ENCODE measurements around the gene NEMP2. TPM values are rescaled to one million over a fixed set of nuclear protein-coding genes. Genes with fewer than 3 reads are reported as not detected.

NEMP2 gene
- total and polyA plus RNA-seq, 2 of the 4 experiments (the other 2 are of a cell fraction) = 1.1 to 1.3 TPM

GRCh38 chr2:190533968-190534309 lies 583 bp downstream of the NEMP2 start:
- in situ Hi-C loops (cut with MboI; ENCODE audit: low sequenced_read_pairs) = no loop called here
- H3K56ac ChIP-seq (ENCODE audit: extremely low read depth, insufficient read depth, low read length) = peak overlapping the region; percentile 96
- H3K4me2 ChIP-seq (ENCODE audit: low read depth, low read length) = peak overlapping the region; percentile 92
- intact Hi-C loops (cut with micrococcal nuclease) = loop anchor here (1.0 to 2.0 kb wide), 3 partner anchors 11 to 115 kb away; partner anchors contain the start of gene NAB1
- H3K36me3 ChIP-seq (ENCODE audit: control insufficient read depth, insufficient read depth, low read length) = no peaks in the 10 kb centered on the region
- peaks cover 13% of the 10 kb centered on the region for H3K9me1 ChIP-seq (ENCODE audit: insufficient read depth, low read length)
- peak overlapping the region; percentile 80 for H3K4me3 ChIP-seq (ENCODE audit: insufficient read depth, low read depth, low read length)
- peak overlapping the region; percentile 92 for H4K5ac ChIP-seq (ENCODE audit: low read depth, low read length)
- H3K9ac ChIP-seq (ENCODE audit: low read depth, low read length) = peak overlapping the region; percentile 85
- H2BK15ac ChIP-seq (ENCODE audit: low read depth, low read length) = peak overlapping the region; percentile 72
- H4K8ac ChIP-seq (ENCODE audit: low read depth in 2 of 2, low read length in 2 of 2) = peak overlapping the region; percentile 94 to 100
- H3K9me3 ChIP-seq (ENCODE audit: control insufficient read depth, insufficient read depth, low read length) = peaks cover 3% of the 10 kb centered on the region; the same call in 1 of the 2 replicates
- H3K79me1 ChIP-seq (ENCODE audit: low read depth in 1 of 2, low read length in 2 of 2) = peaks cover 11 to 15% of the 10 kb centered on the region in 2 experiments
- H2BK5ac ChIP-seq (ENCODE audit: low read depth, low read length, poor library complexity, severe bottlenecking) = peak overlapping the region; percentile 77
- ChIA-PET CTCF (no interaction called here), POLR2A (ENCODE audit: unreplicated experiment) (no interaction called here)
- peak overlapping the region; percentile 94 for H2BK120ac ChIP-seq (ENCODE audit: low read depth, low read length)
- DNase-seq (no peak), ATAC-seq (ENCODE audit: low read depth) (peak; percentile 10)
- peak overlapping the region; percentile 100 for H3K23ac ChIP-seq (ENCODE audit: low read depth, low read length)
- 34% methylated on average over 7 of the region's 13 CpGs; no CpG with 5 or more reads in 1 of the 2 experiments for WGBS, 2 experiments (ENCODE audit: extremely low coverage in 2 of 2, insufficient read length in 1 of 2)
- H3K27ac ChIP-seq (ENCODE audit: insufficient read depth, low read length) = peak overlapping the region; percentile 69
- TF ChIP-seq SMC3 (IDR thresholded peaks at IDR 0.05; ENCODE audit: low read depth, low read length) (no peak), CHD1 (IDR thresholded peaks at IDR 0.05; ENCODE audit: low read depth, low read length) (no peak), BHLHE40 (IDR thresholded peaks at IDR 0.05; ENCODE audit: low read depth, low read length) (no peak), CEBPB (IDR thresholded peaks at IDR 0.05; ENCODE audit: low read depth, low read length) (no peak), ELK1 (IDR thresholded peaks at IDR 0.05; ENCODE audit: borderline replicate concordance, low read depth, low read length) (no peak), FOS (IDR thresholded peaks at IDR 0.05; ENCODE audit: low read depth, low read length) (no peak), POLR2A (IDR thresholded peaks at IDR 0.05; ENCODE audit: low read depth, low read length) (no peak), CTCF (conservative IDR thresholded peaks at IDR 0.05; ENCODE audit: low read depth, low read length) (no peak), RCOR1 (IDR thresholded peaks at IDR 0.05; ENCODE audit: insufficient replicate concordance, low read length) (no peak), NFE2L2 (IDR thresholded peaks at IDR 0.05; ENCODE audit: low read depth, low read length) (no peak), RFX5 (IDR thresholded peaks at IDR 0.05; ENCODE audit: low read depth, low read length) (no peak), MAFK (IDR thresholded peaks at IDR 0.05; ENCODE audit: low read depth, low read length) (no peak)
- TF ChIP-seq, protein P1, sequence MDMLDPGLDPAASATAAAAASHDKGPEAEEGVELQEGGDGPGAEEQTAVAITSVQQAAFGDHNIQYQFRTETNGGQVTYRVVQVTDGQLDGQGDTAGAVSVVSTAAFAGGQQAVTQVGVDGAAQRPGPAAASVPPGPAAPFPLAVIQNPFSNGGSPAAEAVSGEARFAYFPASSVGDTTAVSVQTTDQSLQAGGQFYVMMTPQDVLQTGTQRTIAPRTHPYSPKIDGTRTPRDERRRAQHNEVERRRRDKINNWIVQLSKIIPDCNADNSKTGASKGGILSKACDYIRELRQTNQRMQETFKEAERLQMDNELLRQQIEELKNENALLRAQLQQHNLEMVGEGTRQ (IDR thresholded peaks at IDR 0.05; ENCODE audit: low read depth, low read length) = no peak
- dilution Hi-C loops (cut with HindIII; ENCODE audit: low sequenced_read_pairs, unreplicated experiment) = no loop called here
- H3K4ac ChIP-seq (ENCODE audit: low read depth, low read length) = peak overlapping the region; percentile 95
- H2AFZ ChIP-seq (replicated peaks; ENCODE audit: low read length, poor library complexity) = peak overlapping the region; percentile 98
- no peaks in the 10 kb centered on the region for H4K20me1 ChIP-seq (ENCODE audit: insufficient read depth, low read length)
- H2AK9ac ChIP-seq (replicated peaks; ENCODE audit: low read depth, low read length, poor library complexity) = peak overlapping the region; percentile 86
- H2AK5ac ChIP-seq (ENCODE audit: low read depth, low read length) = peak overlapping the region; percentile 83
- H3K14ac ChIP-seq (replicated peaks; ENCODE audit: low read depth, low read length) = peak overlapping the region; percentile 98
- H3K4me1 ChIP-seq (ENCODE audit: control insufficient read depth, insufficient read depth, low read length) = peaks cover 17% of the 10 kb centered on the region
- peak overlapping the region; percentile 83 for H3K18ac ChIP-seq (ENCODE audit: low read depth, low read length)
- no peaks in the 10 kb centered on the region for H3K27me3 ChIP-seq (ENCODE audit: control insufficient read depth, insufficient read depth, low read length)
- peak overlapping the region; percentile 93 for H4K91ac ChIP-seq (ENCODE audit: insufficient read depth, low read depth, low read length)
- H2BK20ac ChIP-seq (ENCODE audit: low read depth, low read length) = peak overlapping the region; percentile 75
- BruUV-seq (replicated peaks) = no TSS peak
